DMS114 treated with DMSO at 0.1 percent for 48 hours (cell line): Measurements from ENCODE around the gene BOD1L1.
A peak's percentile ranks its signal among the peaks of the same experiment; 100 is the strongest.

ENCODE experiments used
- DNase-seq: peaks from one replicate; lab custom pipeline; 2025; ENCODE audit not compliant: unreplicated experiment; lab: John Stamatoyannopoulos, UW

The BOD1L1 gene

GRCh38 chr4:13627606-13628311, at the start of gene BOD1L1:
Gene BOD1L1 (minus strand): TSS chr4:13627725. CDS start chr4:13627587, 138 bp downstream.
- DNase-seq: peak; percentile 87

DNA sequence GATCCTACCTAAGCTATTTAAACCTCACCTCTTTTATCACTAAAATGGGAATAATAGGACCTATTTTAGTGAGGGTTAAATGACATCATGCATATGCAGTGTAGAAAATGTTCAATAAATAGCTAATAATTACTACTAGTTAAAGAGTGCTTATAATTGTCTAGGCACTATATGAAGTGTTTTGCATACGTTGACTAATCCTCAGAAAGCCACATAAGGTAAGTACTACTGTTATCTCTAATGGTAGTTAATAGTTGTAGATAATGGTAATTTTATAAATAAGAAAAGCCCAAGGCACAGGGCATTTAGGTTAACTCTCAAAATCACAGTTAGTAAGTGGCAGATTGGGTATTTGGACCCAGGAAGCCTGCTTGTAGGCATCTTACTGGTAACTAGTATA, 47.4 kb upstream of the BOD1L1 start:
- DNase-seq: no peak

GRCh38 chr4:13673167-13673566, 45.6 kb upstream of the BOD1L1 start:
- no peak for DNase-seq

- no peak for DNase-seq
Measured at GRCh38 chr4:13670456-13671160, 43.1 kb upstream of the BOD1L1 start.

DNA sequence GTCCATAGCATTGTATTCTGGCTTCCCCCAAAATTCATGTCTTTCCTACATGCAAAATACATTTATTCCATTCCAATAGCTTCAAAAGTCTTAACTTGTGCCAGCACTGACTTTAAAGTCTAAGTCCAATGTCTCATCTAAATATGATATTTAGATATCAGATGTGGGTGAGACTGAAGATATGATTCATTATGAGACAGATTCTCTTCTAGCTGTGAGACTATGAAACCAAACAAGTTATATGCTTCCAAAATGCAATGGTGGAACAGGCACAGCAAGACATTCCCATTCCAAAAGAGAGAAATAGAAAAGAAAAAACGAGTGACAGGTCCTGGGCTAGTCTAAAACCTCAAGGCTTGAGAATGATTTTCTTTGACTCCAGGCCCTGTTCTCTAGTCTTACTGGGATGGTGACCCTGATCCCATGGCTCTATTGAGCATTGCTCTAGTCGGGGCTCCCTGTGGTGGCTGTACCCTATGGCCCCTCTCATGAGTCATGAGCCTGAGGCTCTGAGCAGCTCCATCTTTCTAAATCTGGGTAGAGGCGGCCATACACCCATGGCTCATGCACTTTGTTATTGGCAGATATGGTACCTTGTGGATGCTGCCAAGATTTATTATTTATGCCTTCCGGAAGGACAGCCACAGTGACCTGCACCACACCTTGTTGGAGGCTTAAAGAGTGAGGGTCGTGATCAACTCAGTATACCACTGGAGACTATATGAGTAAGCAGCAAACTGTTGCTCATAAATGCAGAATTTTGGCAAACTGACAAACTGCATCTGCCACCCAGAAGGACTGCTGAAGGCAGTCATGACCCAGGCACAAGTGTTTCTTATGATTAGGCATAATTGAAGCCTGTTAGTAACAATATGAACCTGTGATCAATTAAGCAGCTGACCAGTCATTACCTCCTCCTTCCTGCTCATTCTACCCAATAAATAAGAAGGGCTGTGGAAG, 38.5 kb upstream of the BOD1L1 start:
- no peak for DNase-seq

- DNase-seq: no peak
Measured at GRCh38 chr4:13659341-13660070, 32.0 kb upstream of the BOD1L1 start.

DNA sequence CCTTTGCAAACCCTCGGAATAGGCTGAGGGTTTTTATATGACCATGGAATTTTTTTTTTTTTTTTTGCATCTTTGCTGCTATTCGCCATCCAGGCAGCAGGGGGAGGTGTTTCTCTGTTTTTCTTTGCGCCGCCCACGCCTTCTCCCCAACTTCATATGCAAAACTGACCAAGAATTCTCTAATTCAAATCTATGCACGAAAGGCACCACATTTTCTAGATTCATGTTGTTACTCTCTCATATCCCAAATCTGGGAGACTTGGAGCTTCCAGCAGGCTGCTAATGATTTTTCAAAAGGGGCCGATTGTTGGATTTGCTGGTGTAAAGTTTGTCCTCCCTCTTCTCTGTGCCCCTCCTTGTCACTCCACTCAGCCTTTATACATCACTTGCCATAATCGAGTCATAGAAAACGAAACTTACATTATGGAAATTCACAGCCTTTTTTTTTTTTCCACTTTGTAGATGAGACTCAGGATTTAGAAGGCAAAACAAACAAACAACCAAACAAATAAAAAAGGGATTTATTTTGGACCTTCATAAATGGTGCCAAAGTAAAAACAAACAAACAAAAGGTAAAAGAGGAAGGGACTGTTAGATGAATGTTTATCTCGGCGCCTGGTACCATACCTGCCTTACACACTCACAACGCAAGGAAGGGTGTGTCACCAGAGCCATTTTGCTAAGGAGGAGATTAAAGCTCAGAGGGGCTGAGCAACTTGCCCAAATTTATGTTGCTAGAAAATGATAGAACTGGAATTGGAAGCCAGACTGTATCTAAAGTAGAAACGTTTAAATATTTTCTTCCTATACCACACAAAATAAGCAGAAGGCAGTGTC, 29.3 kb upstream of the BOD1L1 start:
- DNase-seq: peak; percentile 35

GRCh38 chr4:13654162-13654797, 26.8 kb upstream of the BOD1L1 start:
- DNase-seq: peak; percentile 13

DNA sequence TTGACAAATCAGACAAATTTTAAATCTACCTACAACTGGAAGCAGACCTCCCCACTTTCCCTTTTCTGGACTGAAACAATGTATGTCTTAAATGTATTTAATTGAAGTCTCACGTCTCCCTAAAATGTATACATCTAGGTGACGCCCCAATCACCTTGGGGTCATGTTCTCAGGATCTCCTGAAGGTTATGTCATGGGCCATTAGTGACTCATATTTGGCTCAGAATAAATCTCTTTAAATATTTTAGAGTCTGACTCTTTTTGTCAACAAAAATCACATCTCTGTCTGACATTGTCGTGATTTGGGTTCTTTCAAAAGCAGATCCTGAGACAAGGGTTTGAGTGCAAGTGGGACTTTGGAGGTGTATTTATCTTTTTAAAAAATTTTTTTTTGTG, 26.2 kb upstream of the BOD1L1 start:
- no peak for DNase-seq

GRCh38 chr4:13647031-13647430, 19.5 kb upstream of the BOD1L1 start:
- DNase-seq: no peak

GRCh38 chr4:13645075-13645474, 17.6 kb upstream of the BOD1L1 start:
- no peak for DNase-seq

GRCh38 chr4:13642170-13642950, 14.8 kb upstream of the BOD1L1 start:
- DNase-seq: no peak

DNA sequence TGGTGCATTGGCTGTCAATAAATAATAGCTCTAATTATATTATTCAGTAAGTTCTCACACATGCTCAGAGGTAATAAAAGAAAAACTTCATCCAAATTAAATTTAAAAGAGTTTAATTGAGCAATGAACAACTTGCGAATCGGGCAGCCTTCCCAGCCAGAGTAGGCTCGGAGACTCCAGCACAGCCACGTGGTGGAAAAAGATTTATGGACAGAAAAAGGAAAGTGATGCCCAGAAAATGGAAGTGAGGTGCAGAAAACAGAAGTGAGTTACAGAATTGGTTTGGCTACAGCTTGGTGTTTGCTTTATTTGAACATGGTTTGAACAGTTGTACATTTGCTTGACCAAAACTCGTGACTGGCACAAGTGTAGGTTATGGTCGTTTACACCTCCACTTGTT, 13.6 kb upstream of the BOD1L1 start:
- no peak for DNase-seq

DNA sequence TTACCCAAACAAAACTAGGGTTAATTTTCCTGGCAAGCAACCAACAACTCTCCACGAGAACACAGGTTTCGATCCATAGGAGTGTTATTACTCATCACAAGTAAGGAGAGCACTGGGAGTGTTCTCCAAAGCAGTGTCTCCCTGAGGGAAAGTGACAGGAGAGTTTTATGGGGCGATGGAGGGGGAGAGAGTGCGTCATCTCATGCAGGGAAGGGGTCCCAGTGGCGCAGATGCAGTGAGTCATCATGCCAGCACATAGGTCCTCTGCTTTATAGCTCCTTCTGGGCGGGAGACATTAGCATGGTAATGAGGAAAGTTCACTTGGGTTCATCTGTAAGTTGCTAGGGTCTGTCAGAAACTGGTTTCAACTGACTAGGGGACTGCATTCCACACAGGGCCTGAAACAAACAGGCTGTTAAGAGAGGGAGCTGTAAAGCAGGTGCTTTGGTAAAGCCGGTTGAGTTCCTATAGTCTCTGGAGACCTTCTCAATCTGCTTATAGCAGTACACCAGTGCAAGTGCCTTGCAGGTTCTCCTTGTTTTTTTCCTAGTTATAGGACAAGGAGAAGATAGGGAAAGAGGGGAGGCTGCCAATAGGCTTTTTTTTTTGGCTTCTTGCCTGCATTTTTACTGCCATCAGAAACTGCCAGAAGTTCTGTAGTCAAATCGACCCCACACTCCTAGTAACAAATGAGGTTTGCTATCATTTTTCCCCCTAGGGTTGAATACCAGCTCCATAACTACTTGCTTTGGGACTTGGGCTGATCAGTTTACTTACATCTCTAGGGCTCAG, 12.8 kb upstream of the BOD1L1 start:
- no peak for DNase-seq

DNA sequence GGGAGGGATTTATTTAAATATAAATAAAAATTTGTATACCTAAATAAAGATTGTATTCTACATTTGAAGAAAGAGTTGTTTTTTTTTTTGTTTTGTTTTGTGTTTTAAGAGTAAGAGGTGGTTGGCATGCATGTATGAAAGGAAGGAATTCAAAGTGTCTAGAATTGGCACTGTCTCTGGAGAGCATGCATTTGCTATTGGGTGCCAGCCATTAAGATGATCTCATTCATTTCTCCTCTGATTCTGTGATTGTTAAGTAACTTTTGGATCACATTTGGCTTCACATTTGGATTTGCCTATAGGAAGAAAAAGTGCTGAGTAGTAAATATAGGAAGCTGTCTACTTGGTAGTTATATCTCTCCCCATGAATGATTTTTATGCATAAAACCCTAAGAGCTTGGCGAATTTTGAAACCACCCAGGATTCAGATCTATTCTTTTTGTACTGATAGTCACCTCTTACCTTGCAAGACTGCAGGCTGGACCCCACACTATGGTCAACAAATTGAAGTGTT, 7.8 kb upstream of the BOD1L1 start:
- DNase-seq: no peak

DNA sequence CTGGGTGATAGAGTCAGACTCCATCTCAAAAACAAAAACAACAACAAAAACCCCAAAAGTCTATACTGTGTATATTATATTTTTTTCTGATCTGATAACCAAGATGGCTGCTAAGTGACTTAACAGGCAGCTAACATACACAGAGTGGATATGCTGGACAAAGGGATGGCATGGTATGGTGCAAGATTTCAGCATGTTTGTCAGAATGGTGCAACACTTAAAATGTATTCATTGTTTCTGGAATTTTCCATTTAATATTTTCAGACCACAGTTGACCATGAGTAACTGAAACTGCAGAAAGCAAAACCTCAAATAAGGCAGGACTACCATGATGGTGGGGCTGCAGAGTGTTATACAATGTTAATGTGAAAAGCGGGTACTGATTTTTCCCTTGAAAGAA, 6.1 kb upstream of the BOD1L1 start:
- DNase-seq: no peak

DNA sequence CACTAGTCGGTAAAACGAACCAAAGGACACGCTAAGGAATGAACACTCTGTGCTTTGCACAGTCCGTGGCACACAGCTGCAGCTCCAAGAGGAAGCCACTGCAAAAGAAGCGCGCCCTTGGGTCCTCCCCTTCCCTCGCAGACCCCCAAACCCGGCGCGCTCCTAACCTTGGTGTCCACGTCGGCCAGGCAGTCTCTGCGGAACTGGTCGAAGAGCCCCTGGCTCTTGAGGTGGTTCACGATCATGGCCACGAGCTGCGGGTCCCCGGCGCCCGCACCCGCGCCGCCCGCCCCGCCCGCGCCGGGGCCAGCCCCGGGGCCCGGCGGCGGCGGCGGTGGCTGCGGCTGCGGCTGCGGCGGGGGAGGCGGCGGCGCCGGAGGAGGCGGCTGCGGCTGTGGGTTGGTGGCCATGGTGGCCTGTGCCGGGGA, 333 bp downstream of the BOD1L1 start:
- DNase-seq: no peak
